ENCODE measurements around the gene FKBP5. TPM values are rescaled to one million over a fixed set of nuclear protein-coding genes. Genes with fewer than 3 reads are reported as not detected.

The FKBP5 gene
- total RNA-seq, 4 donors from 2014 or later = 304 to 768 (median 608) TPM

DNA sequence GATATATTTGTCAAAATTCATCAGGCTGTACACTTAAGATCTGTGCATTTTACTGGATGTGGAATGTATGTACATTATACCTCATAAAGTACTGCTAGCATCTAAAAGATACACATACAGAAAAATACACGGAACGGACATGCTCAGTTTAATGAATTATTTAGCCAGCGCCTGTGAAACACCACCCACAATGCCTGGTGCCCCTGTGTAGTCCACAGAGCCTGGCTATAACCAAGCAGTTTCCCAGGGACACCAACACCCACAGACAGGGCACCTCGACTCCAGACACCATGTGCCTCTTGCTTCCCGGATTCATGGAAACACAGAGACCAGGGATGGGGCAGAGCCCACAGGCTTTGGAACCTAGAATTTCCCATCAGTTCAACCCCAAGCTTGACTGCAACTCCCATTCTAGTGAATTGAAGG lies 30.7 kb upstream of the FKBP5 start:
- Histone ChIP-seq H3K4me3 (no peak overlapping the region), H3K27ac (peak overlapping the region; percentile 67 to 100 (median 79)), H3K4me1 (peaks cover 0 to 73% (median 60%) of the 10 kb centered on the region in 4 donors), H3K9me3 (no peaks in the 10 kb centered on the region), H3K36me3 (no peaks in the 10 kb centered on the region), H3K27me3 (no peaks in the 10 kb centered on the region)
- no peak for DNase-seq (ENCODE audit: low spot score in 2 of 2)
- TF ChIP-seq POLR2A (IDR thresholded peaks at IDR 0.05) = no peak
- no peak for TF ChIP-seq EP300 (IDR thresholded peaks at IDR 0.05)
- TF ChIP-seq, protein P1, sequence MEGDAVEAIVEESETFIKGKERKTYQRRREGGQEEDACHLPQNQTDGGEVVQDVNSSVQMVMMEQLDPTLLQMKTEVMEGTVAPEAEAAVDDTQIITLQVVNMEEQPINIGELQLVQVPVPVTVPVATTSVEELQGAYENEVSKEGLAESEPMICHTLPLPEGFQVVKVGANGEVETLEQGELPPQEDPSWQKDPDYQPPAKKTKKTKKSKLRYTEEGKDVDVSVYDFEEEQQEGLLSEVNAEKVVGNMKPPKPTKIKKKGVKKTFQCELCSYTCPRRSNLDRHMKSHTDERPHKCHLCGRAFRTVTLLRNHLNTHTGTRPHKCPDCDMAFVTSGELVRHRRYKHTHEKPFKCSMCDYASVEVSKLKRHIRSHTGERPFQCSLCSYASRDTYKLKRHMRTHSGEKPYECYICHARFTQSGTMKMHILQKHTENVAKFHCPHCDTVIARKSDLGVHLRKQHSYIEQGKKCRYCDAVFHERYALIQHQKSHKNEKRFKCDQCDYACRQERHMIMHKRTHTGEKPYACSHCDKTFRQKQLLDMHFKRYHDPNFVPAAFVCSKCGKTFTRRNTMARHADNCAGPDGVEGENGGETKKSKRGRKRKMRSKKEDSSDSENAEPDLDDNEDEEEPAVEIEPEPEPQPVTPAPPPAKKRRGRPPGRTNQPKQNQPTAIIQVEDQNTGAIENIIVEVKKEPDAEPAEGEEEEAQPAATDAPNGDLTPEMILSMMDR (IDR thresholded peaks at IDR 0.05) = no peak
- WGBS, 2 donors = 51 to 60% methylated on average over 5 of the region's 5 CpGs

DNA sequence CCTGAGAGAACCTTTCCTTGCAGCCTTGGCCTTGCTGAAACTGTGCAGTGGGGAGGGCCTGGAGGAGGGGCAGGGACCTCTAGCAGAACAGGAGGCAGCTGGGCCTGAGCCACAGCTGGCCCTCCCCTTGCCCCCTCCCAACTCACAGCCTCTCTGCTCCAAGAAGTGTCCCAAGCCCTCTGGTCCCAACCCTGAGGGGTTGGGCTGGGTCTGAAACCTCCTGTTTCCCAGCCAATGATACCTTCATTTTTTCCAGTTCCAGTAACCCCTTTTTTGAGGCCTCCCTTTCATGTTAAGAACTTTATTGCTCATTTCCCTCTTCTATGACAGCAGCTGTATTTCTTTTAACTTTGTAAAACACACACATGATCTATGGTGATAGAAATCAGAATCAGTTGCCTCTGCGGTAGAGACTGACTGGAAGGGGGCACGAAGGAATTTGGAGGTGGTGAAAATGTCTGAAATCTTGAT lies 30.2 kb upstream of the FKBP5 start:
- Histone ChIP-seq H3K27me3 (no peaks in the 10 kb centered on the region), H3K4me1 (peaks cover 0 to 68% (median 55%) of the 10 kb centered on the region in 4 donors), H3K9me3 (no peaks in the 10 kb centered on the region), H3K4me3 (no peak overlapping the region), H3K36me3 (no peaks in the 10 kb centered on the region), H3K27ac (peak overlapping the region; percentile 67 to 100 (median 79))
- TF ChIP-seq POLR2A (IDR thresholded peaks at IDR 0.05) (no peak), EP300 (IDR thresholded peaks at IDR 0.05) (no peak)
- TF ChIP-seq, protein P1 (IDR thresholded peaks at IDR 0.05) = no peak
- no peak for DNase-seq (ENCODE audit: low spot score in 2 of 2)
- WGBS, 2 donors = 76 to 84% methylated on average over 2 of the region's 2 CpGs

DNA sequence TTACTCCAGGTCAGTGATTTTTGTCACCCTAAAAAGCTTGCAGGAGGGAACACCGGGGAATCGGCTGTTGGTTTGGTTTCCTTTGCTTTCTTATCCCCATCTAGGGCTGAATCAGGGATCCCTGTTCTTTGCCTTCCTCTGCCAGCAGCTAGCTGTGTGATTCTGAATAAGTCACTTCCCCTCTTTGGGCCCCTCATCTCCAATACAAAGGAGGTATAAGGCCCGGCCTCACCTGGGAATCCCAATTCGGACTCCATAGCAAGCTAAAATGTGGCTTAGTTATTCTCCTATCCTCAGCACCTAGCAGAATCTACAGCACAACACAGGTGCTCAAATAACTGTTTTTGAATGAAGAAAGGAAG lies 29.6 kb upstream of the FKBP5 start:
- no peaks in the 10 kb centered on the region for H3K9me3 ChIP-seq
- H3K4me3 ChIP-seq = no peak overlapping the region
- TF ChIP-seq, protein P1 (IDR thresholded peaks at IDR 0.05) = no peak
- TF ChIP-seq EP300 (IDR thresholded peaks at IDR 0.05) = no peak
- TF ChIP-seq POLR2A (IDR thresholded peaks at IDR 0.05) = no peak
- DNase-seq (ENCODE audit: low spot score in 2 of 2) = no peak
- no peaks in the 10 kb centered on the region for H3K36me3 ChIP-seq
- no peaks in the 10 kb centered on the region for H3K27me3 ChIP-seq
- WGBS, 2 donors = 74 to 78% methylated on average over 4 of the region's 4 CpGs
- H3K4me1 ChIP-seq = peaks cover 0 to 62% (median 51%) of the 10 kb centered on the region in 4 donors
- peak overlapping the region; percentile 67 to 100 (median 79) for H3K27ac ChIP-seq

DNA sequence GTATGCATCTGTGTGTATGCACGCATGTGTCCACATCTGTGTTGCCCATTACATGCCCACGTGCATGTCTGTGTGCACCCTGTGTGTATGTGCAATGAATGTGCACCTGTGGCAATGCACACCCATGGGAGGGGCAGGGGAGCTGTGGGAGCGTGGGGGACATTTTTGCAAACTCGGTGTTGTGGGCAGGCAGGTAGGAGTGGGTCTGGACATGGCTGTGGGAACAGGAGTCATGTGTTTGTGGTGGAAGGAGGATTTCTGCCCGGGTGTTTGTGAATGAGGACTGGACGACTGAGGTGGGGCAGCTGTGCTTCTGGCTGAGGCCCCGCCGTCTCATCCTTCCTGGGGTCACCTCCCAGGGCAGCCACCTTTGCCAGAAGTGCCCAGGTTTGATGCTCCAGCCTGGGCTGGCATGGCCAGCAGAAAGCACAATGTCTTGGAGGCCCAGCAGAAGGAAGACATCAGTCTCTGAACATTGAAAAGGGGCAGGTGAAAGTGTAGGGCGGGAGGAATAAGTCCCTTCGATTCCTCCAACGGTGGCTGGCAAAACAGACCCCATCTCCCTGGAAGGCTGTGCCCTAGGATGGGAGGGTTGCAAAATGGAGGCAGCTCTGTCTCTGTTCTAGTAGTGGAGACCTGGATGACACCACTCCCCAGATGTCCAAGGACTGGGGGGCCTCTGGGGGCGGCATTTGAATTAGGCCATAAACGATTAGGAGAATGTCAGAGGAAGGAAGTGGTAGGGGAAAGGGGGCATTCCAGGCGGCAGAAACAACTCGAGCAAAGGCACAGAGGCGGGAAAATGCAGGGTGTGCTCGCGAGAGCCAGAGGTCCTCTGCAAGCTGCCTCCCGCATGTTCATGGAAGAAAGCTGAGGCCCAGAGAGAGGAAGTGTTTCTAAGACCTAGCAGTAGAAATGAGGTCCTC lies 29.0 kb upstream of the FKBP5 start:
- Histone ChIP-seq H3K4me1 (peaks cover 0 to 56% (median 47%) of the 10 kb centered on the region in 4 donors), H3K4me3 (no peak overlapping the region), H3K27ac (peak overlapping the region; percentile 67 to 100 (median 79)), H3K36me3 (no peaks in the 10 kb centered on the region), H3K9me3 (no peaks in the 10 kb centered on the region), H3K27me3 (no peaks in the 10 kb centered on the region)
- 72 to 75% methylated on average over 19 of the region's 19 CpGs for WGBS, 2 donors
- TF ChIP-seq, protein P1 (IDR thresholded peaks at IDR 0.05) = no peak
- TF ChIP-seq EP300 (IDR thresholded peaks at IDR 0.05) (no peak), POLR2A (IDR thresholded peaks at IDR 0.05) (no peak)
- no peak for DNase-seq (ENCODE audit: low spot score in 2 of 2)

DNA sequence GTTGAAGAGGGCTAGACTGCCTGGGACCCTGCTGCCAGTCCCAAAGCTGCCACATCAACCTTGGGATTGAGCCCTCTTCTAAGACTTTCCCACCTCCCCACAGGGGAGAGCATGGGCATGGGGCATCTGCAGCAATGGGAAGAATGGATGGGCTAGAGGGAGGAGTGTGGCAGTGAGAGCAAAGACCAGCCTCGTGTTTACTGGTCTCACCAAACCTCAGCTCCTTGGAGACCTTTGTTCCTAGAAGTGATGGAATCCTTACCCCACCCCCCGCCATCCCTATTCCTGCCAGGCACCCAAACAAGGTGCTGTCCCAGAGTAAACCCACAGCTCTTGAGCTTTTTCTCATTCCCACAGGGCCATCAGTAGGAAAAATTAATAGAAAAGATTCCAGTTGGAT lies 28.1 kb upstream of the FKBP5 start:
- TF ChIP-seq POLR2A (IDR thresholded peaks at IDR 0.05) = no peak
- no peak for TF ChIP-seq EP300 (IDR thresholded peaks at IDR 0.05)
- TF ChIP-seq, protein P1 (IDR thresholded peaks at IDR 0.05) = no peak
- Histone ChIP-seq H3K4me3 (no peak overlapping the region), H3K4me1 (peaks cover 0 to 47% (median 38%) of the 10 kb centered on the region in 4 donors), H3K36me3 (no peaks in the 10 kb centered on the region), H3K27me3 (no peaks in the 10 kb centered on the region), H3K27ac (no peak overlapping the region), H3K9me3 (no peaks in the 10 kb centered on the region)
- WGBS, 2 donors = 68 to 69% methylated on average over 2 of the region's 2 CpGs
- DNase-seq (ENCODE audit: low spot score in 2 of 2) = no peak

Measured in tibial nerve (tissue), 4 donors.